Measurements from ENCODE around the gene MBNL2. TPM values are rescaled to one million over a fixed set of nuclear protein-coding genes. Genes with fewer than 3 reads are reported as not detected.

MBNL2 gene
- total RNA-seq, 4 donors from 2014 or later, result 50.7 to 115 (median 72.0) TPM

- no peak for DNase-seq
- TF ChIP-seq POLR2A (IDR thresholded peaks at IDR 0.05) (no peak), CTCF (IDR thresholded peaks at IDR 0.05) (no peak)
- intact Hi-C loops (cut with DNase I; ENCODE audit: low total_unique reads), result no loop called here
These were observed 168.9 kb downstream of the MBNL2 start for GRCh38 chr13:97390941-97391600.

GRCh38 chr13:97392020-97392419 is 169.9 kb downstream of the MBNL2 start:
- no peak for DNase-seq
- Histone ChIP-seq H3K4me3 (no peak overlapping the region), H3K27ac (no peak overlapping the region), H3K4me1 (no peaks in the 10 kb centered on the region), H3K36me3 (no peaks in the 10 kb centered on the region), H3K9me3 (no peaks in the 10 kb centered on the region), H3K27me3 (no peaks in the 10 kb centered on the region)
- TF ChIP-seq POLR2A (IDR thresholded peaks at IDR 0.05), result no peak
- no peak for TF ChIP-seq CTCF (IDR thresholded peaks at IDR 0.05)
- intact Hi-C loops (cut with DNase I; ENCODE audit: low total_unique reads), result no loop called here

More at GRCh38 chr13:97390941-97391600, 168.9 kb downstream of the MBNL2 start:
- no peaks in the 10 kb centered on the region for H3K4me1 ChIP-seq
- no peak overlapping the region for H3K27ac ChIP-seq
- H3K27me3 ChIP-seq, result no peaks in the 10 kb centered on the region
- H3K36me3 ChIP-seq, result no peaks in the 10 kb centered on the region
- H3K4me3 ChIP-seq, result no peak overlapping the region
- no peaks in the 10 kb centered on the region for H3K9me3 ChIP-seq

- no peak for DNase-seq
- intact Hi-C loops (cut with DNase I; ENCODE audit: low total_unique reads), result no loop called here
- Histone ChIP-seq H3K4me3 (no peak overlapping the region), H3K27me3 (no peaks in the 10 kb centered on the region), H3K36me3 (no peaks in the 10 kb centered on the region), H3K4me1 (no peaks in the 10 kb centered on the region), H3K9me3 (no peaks in the 10 kb centered on the region), H3K27ac (no peak overlapping the region)
- TF ChIP-seq POLR2A (IDR thresholded peaks at IDR 0.05), result no peak
- TF ChIP-seq CTCF (IDR thresholded peaks at IDR 0.05), result no peak
These were observed 172.4 kb downstream of the MBNL2 start for GRCh38 chr13:97394542-97394941.

- no peak overlapping the region for H3K4me3 ChIP-seq
- H3K27ac ChIP-seq, result no peak overlapping the region
- no peaks in the 10 kb centered on the region for H3K9me3 ChIP-seq
- TF ChIP-seq CTCF (IDR thresholded peaks at IDR 0.05), result no peak
- TF ChIP-seq POLR2A (IDR thresholded peaks at IDR 0.05), result no peak
- H3K27me3 ChIP-seq, result no peaks in the 10 kb centered on the region
- H3K36me3 ChIP-seq, result no peaks in the 10 kb centered on the region
- DNase-seq, result no peak
- H3K4me1 ChIP-seq, result no peaks in the 10 kb centered on the region
- intact Hi-C loops (cut with DNase I; ENCODE audit: low total_unique reads), result no loop called here
These were observed 173.5 kb downstream of the MBNL2 start for GRCh38 chr13:97395447-97396136.

GRCh38 chr13:97397267-97397666 is 175.1 kb downstream of the MBNL2 start:
- no peaks in the 10 kb centered on the region for H3K27me3 ChIP-seq
- H3K27ac ChIP-seq, result no peak overlapping the region
- no peaks in the 10 kb centered on the region for H3K36me3 ChIP-seq
- intact Hi-C loops (cut with DNase I; ENCODE audit: low total_unique reads), result no loop called here
- H3K4me1 ChIP-seq, result no peaks in the 10 kb centered on the region
- TF ChIP-seq CTCF (IDR thresholded peaks at IDR 0.05) (no peak), POLR2A (IDR thresholded peaks at IDR 0.05) (no peak)
- DNase-seq, result no peak
- H3K4me3 ChIP-seq, result no peak overlapping the region
- no peaks in the 10 kb centered on the region for H3K9me3 ChIP-seq

Data from uterus (tissue), 4 donors.